ENCODE data around the gene LRRC43.
"Not testable (repeated sequence)": the region's sequence is repeated elsewhere in the genome, so short reads cannot be mapped to it uniquely, and the experiment has no call there.

LRRC43 gene

GRCh38 chr12:122202811-122203210 lies 19.9 kb downstream of the LRRC43 start:
- H3K9me3 ChIP-seq (ENCODE audit: control insufficient read depth in 2 of 2, low read length in 2 of 2); H3K27ac ChIP-seq (ENCODE audit: low read depth in 2 of 2, low read length in 2 of 2): not testable (repeated sequence)
- Histone ChIP-seq H3K4me1 (ENCODE audit: control insufficient read depth in 2 of 2, insufficient read depth in 2 of 2, low read length in 2 of 2) (peaks cover 12 to 13% of the 10 kb centered on the region in 2 donors), H3K27me3 (ENCODE audit: control insufficient read depth in 2 of 2, insufficient read depth in 2 of 2, low read length in 2 of 2) (peaks cover 20 to 36% of the 10 kb centered on the region in 2 donors), H3K9ac (ENCODE audit: low read depth in 1 of 2, low read length in 2 of 2) (peak overlapping the region in 1 of 2 donors; percentile 23), H3K36me3 (ENCODE audit: control insufficient read depth in 2 of 2, insufficient read depth in 2 of 2, low read length in 2 of 2) (peaks cover 6 to 11% of the 10 kb centered on the region in 2 donors), H3K4me3 (ENCODE audit: low read length in 2 of 2) (peak overlapping the region; percentile 61 to 70)

- Histone ChIP-seq H3K27ac (ENCODE audit: low read depth in 2 of 2, low read length in 2 of 2) (no peak within 1 kb of the TSS), H3K27me3 (ENCODE audit: control insufficient read depth in 2 of 2, insufficient read depth in 2 of 2, low read length in 2 of 2) (peaks cover 17 to 36% of the 10 kb centered on the region in 2 donors), H3K36me3 (ENCODE audit: control insufficient read depth in 2 of 2, insufficient read depth in 2 of 2, low read length in 2 of 2) (peaks cover 11 to 19% of the 10 kb centered on the region in 2 donors), H3K9ac (ENCODE audit: low read depth in 1 of 2, low read length in 2 of 2) (peak within 1 kb of the TSS in 1 of 2 donors; percentile 23), H3K9me3 (ENCODE audit: control insufficient read depth in 2 of 2, low read length in 2 of 2) (no peaks in the 10 kb centered on the region), H3K4me1 (ENCODE audit: control insufficient read depth in 2 of 2, insufficient read depth in 2 of 2, low read length in 2 of 2) (peaks cover 12 to 13% of the 10 kb centered on the region in 2 donors), H3K4me3 (ENCODE audit: low read length in 2 of 2) (peak within 1 kb of the TSS; percentile 61 to 70)
Measured at GRCh38 chr12:122203301-122204166, 20.6 kb downstream of the LRRC43 start, which contains the start of gene B3GNT4. B3GNT4 (plus strand) TSS chr12:122203709; CDS start chr12:122204619, 910 bp downstream.

- peaks cover 13 to 21% of the 10 kb centered on the region in 2 donors for H3K36me3 ChIP-seq (ENCODE audit: control insufficient read depth in 2 of 2, insufficient read depth in 2 of 2, low read length in 2 of 2)
- peaks cover 17 to 36% of the 10 kb centered on the region in 2 donors for H3K27me3 ChIP-seq (ENCODE audit: control insufficient read depth in 2 of 2, insufficient read depth in 2 of 2, low read length in 2 of 2)
- peak overlapping the region; percentile 31 to 61 for H3K4me3 ChIP-seq (ENCODE audit: low read length in 2 of 2)
- peaks cover 12 to 13% of the 10 kb centered on the region in 2 donors for H3K4me1 ChIP-seq (ENCODE audit: control insufficient read depth in 2 of 2, insufficient read depth in 2 of 2, low read length in 2 of 2)
- H3K9me3 ChIP-seq (ENCODE audit: control insufficient read depth in 2 of 2, low read length in 2 of 2) = no peaks in the 10 kb centered on the region
- no peak overlapping the region for H3K27ac ChIP-seq (ENCODE audit: low read depth in 2 of 2, low read length in 2 of 2)
- H3K9ac ChIP-seq (ENCODE audit: low read depth in 1 of 2, low read length in 2 of 2) = no peak overlapping the region
Measured at GRCh38 chr12:122204167-122205052, 21.5 kb downstream of the LRRC43 start.

- Histone ChIP-seq H3K27ac (ENCODE audit: low read depth in 2 of 2, low read length in 2 of 2) (no peak overlapping the region), H3K36me3 (ENCODE audit: control insufficient read depth in 2 of 2, insufficient read depth in 2 of 2, low read length in 2 of 2) (peaks cover 16 to 29% of the 10 kb centered on the region in 2 donors), H3K9me3 (ENCODE audit: control insufficient read depth in 2 of 2, low read length in 2 of 2) (no peaks in the 10 kb centered on the region), H3K4me1 (ENCODE audit: control insufficient read depth in 2 of 2, insufficient read depth in 2 of 2, low read length in 2 of 2) (peaks cover 12 to 13% of the 10 kb centered on the region in 2 donors), H3K4me3 (ENCODE audit: low read length in 2 of 2) (no peak overlapping the region), H3K9ac (ENCODE audit: low read depth in 1 of 2, low read length in 2 of 2) (no peak overlapping the region), H3K27me3 (ENCODE audit: control insufficient read depth in 2 of 2, insufficient read depth in 2 of 2, low read length in 2 of 2) (peaks cover 15 to 28% of the 10 kb centered on the region in 2 donors)
Measured at GRCh38 chr12:122205053-122205925, 22.4 kb downstream of the LRRC43 start.

- H3K27ac ChIP-seq (ENCODE audit: low read depth in 2 of 2, low read length in 2 of 2) = no peak overlapping the region
- no peaks in the 10 kb centered on the region for H3K9me3 ChIP-seq (ENCODE audit: control insufficient read depth in 2 of 2, low read length in 2 of 2)
- no peak overlapping the region for H3K9ac ChIP-seq (ENCODE audit: low read depth in 1 of 2, low read length in 2 of 2)
- peaks cover 19 to 34% of the 10 kb centered on the region in 2 donors for H3K36me3 ChIP-seq (ENCODE audit: control insufficient read depth in 2 of 2, insufficient read depth in 2 of 2, low read length in 2 of 2)
- H3K4me3 ChIP-seq (ENCODE audit: low read length in 2 of 2) = no peak overlapping the region
- H3K27me3 ChIP-seq (ENCODE audit: control insufficient read depth in 2 of 2, insufficient read depth in 2 of 2, low read length in 2 of 2) = peaks cover 13 to 21% of the 10 kb centered on the region in 2 donors
- H3K4me1 ChIP-seq (ENCODE audit: control insufficient read depth in 2 of 2, insufficient read depth in 2 of 2, low read length in 2 of 2) = peaks cover 6 to 12% of the 10 kb centered on the region in 2 donors
Measured at GRCh38 chr12:122206111-122206881, 23.4 kb downstream of the LRRC43 start.

GRCh38 chr12:122206976-122207375 lies 24.1 kb downstream of the LRRC43 start:
- no peak overlapping the region for H3K9ac ChIP-seq (ENCODE audit: low read depth in 1 of 2, low read length in 2 of 2)
- H3K36me3 ChIP-seq (ENCODE audit: control insufficient read depth in 2 of 2, insufficient read depth in 2 of 2, low read length in 2 of 2) = peaks cover 20 to 40% of the 10 kb centered on the region in 2 donors
- no peak overlapping the region for H3K4me3 ChIP-seq (ENCODE audit: low read length in 2 of 2)
- H3K27ac ChIP-seq (ENCODE audit: low read depth in 2 of 2, low read length in 2 of 2) = no peak overlapping the region
- H3K9me3 ChIP-seq (ENCODE audit: control insufficient read depth in 2 of 2, low read length in 2 of 2) = no peaks in the 10 kb centered on the region
- peaks cover 6 to 12% of the 10 kb centered on the region in 2 donors for H3K4me1 ChIP-seq (ENCODE audit: control insufficient read depth in 2 of 2, insufficient read depth in 2 of 2, low read length in 2 of 2)
- peaks cover 8 to 17% of the 10 kb centered on the region in 2 donors for H3K27me3 ChIP-seq (ENCODE audit: control insufficient read depth in 2 of 2, insufficient read depth in 2 of 2, low read length in 2 of 2)

GRCh38 chr12:122207391-122207790 lies 24.5 kb downstream of the LRRC43 start:
- Histone ChIP-seq H3K36me3 (ENCODE audit: control insufficient read depth in 2 of 2, insufficient read depth in 2 of 2, low read length in 2 of 2) (peaks cover 23 to 44% of the 10 kb centered on the region in 2 donors), H3K9me3 (ENCODE audit: control insufficient read depth in 2 of 2, low read length in 2 of 2) (no peaks in the 10 kb centered on the region), H3K4me3 (ENCODE audit: low read length in 2 of 2) (no peak overlapping the region)

GRCh38 chr12:122208073-122208820 lies 25.3 kb downstream of the LRRC43 start:
- Histone ChIP-seq H3K27me3 (ENCODE audit: control insufficient read depth in 2 of 2, insufficient read depth in 2 of 2, low read length in 2 of 2) (peaks cover 6 to 17% of the 10 kb centered on the region in 2 donors), H3K27ac (ENCODE audit: low read depth in 2 of 2, low read length in 2 of 2) (no peak overlapping the region), H3K4me1 (ENCODE audit: control insufficient read depth in 2 of 2, insufficient read depth in 2 of 2, low read length in 2 of 2) (peaks cover 3 to 7% of the 10 kb centered on the region in 2 donors), H3K9ac (ENCODE audit: low read depth in 1 of 2, low read length in 2 of 2) (no peak overlapping the region), H3K9me3 (ENCODE audit: control insufficient read depth in 2 of 2, low read length in 2 of 2) (no peaks in the 10 kb centered on the region), H3K36me3 (ENCODE audit: control insufficient read depth in 2 of 2, insufficient read depth in 2 of 2, low read length in 2 of 2) (peaks cover 28 to 51% of the 10 kb centered on the region in 2 donors), H3K4me3 (ENCODE audit: low read length in 2 of 2) (no peak overlapping the region)

More at GRCh38 chr12:122207391-122207790, 24.5 kb downstream of the LRRC43 start:
- Histone ChIP-seq H3K9ac (ENCODE audit: low read depth in 1 of 2, low read length in 2 of 2) (no peak overlapping the region), H3K27ac (ENCODE audit: low read depth in 2 of 2, low read length in 2 of 2) (no peak overlapping the region), H3K4me1 (ENCODE audit: control insufficient read depth in 2 of 2, insufficient read depth in 2 of 2, low read length in 2 of 2) (peaks cover 6 to 12% of the 10 kb centered on the region in 2 donors), H3K27me3 (ENCODE audit: control insufficient read depth in 2 of 2, insufficient read depth in 2 of 2, low read length in 2 of 2) (peaks cover 8 to 17% of the 10 kb centered on the region in 2 donors)
